WTC11 (cell line): Measurements from ENCODE around the gene RGS1. TPM values are rescaled to one million over a fixed set of nuclear protein-coding genes. Genes with fewer than 3 reads are reported as not detected.

Experiments used
- ATAC-seq: fragments of 200-7000 bp; cut with Tn5 transposase; 2 replicates; pipeline ENCODE4 v1.10.0; 2021; ENCODE audit warnings: mild to moderate bottlenecking, moderate library complexity
- CTCF ChIA-PET: fragments of 300-600 bp; sonication (Branson Sonifier 250); formaldehyde crosslinking; loops from one replicate; lab custom pipeline; 2021; ENCODE audit warnings: antibody characterized with exemption; lab: Charles Lee
- POLR2A ChIA-PET: fragments of 350-600 bp; sonication (Branson Sonifier 250); formaldehyde crosslinking; loops from one replicate; lab custom pipeline; 2021; ENCODE audit warnings: antibody characterized with exemption; lab: Charles Lee
- DNase-seq: peaks from one replicate; pipeline ENCODE4 v3.0.0; 2021; ENCODE audit warnings: low spot score
- H3K27ac Mint-ChIP-seq: 2 replicates; pipeline ENCODE4 v1.8.0; 2021; ENCODE audit warnings: mixed read lengths
- H3K27me3 Mint-ChIP-seq: 2 replicates; pipeline ENCODE4 v1.8.0; 2021; ENCODE audit warnings: low read depth, mild to moderate bottlenecking, moderate library complexity, mixed read lengths
- H3K36me3 Mint-ChIP-seq: 2 replicates; pipeline ENCODE4 v1.8.0; 2021; ENCODE audit warnings: mixed read lengths
- H3K4me1 Mint-ChIP-seq: 2 replicates; pipeline ENCODE4 v1.8.0; 2022; ENCODE audit warnings: mixed read lengths
- H3K4me3 Mint-ChIP-seq: 2 replicates; pipeline ENCODE4 v1.8.0; 2021; ENCODE audit warnings: mild to moderate bottlenecking, moderate library complexity, mixed read lengths
- H3K9me3 Mint-ChIP-seq: 2 replicates; pipeline ENCODE4 v1.8.0; 2021; ENCODE audit warnings: mixed read lengths
- CREB1 ChIP-seq: sonication (generic); formaldehyde crosslinking; IDR thresholded peaks from 2 replicates; pipeline ENCODE4 v1.8.0; 2023; ENCODE audit warnings: mild to moderate bottlenecking, missing genetic modification reagents
- ELF4 ChIP-seq: sonication (generic); formaldehyde crosslinking; IDR thresholded peaks from 2 replicates; pipeline ENCODE4 v1.8.1; 2022; ENCODE audit warnings: low read depth, mild to moderate bottlenecking, moderate library complexity, missing genetic modification reagents
- ESRRA ChIP-seq: sonication (generic); formaldehyde crosslinking; IDR thresholded peaks from 2 replicates; pipeline ENCODE4 v1.8.1; 2022; ENCODE audit warnings: mild to moderate bottlenecking, missing genetic modification reagents, borderline replicate concordance
- GRHL2 ChIP-seq: fragments of 250-450 bp; sonication (Bioruptor Pico); IDR thresholded peaks from 2 replicates; pipeline ENCODE4 v1.8.0; 2022; ENCODE audit warnings: mild to moderate bottlenecking, moderate library complexity; ENCODE audit not compliant: insufficient replicate concordance, severe bottlenecking
- HMGXB4 ChIP-seq: sonication (generic); formaldehyde crosslinking; IDR thresholded peaks from 2 replicates; pipeline ENCODE4 v1.8.1; 2023; ENCODE audit warnings: mild to moderate bottlenecking, moderate library complexity, missing genetic modification reagents
- JAZF1 ChIP-seq: fragments of 250-450 bp; sonication (Bioruptor Pico); IDR thresholded peaks from 2 replicates; pipeline ENCODE4 v1.9.0; 2021; ENCODE audit warnings: moderate library complexity, mild to moderate bottlenecking, inconsistent platforms
- MYBL2 ChIP-seq: sonication (generic); formaldehyde crosslinking; IDR thresholded peaks from 2 replicates; pipeline ENCODE4 v1.8.1; 2023; ENCODE audit warnings: mild to moderate bottlenecking, moderate library complexity, missing genetic modification reagents
- OVOL2 ChIP-seq: fragments of 250-450 bp; sonication (Bioruptor Pico); IDR thresholded peaks from 2 replicates; pipeline ENCODE4 v1.9.0; 2021; ENCODE audit warnings: mild to moderate bottlenecking, borderline replicate concordance
- PRRX2 ChIP-seq: fragments of 250-450 bp; sonication (Bioruptor Pico); IDR thresholded peaks from 2 replicates; pipeline ENCODE4 v1.8.0; 2021; ENCODE audit warnings: mild to moderate bottlenecking
- RORB ChIP-seq: fragments of 250-450 bp; sonication (Bioruptor Pico); IDR thresholded peaks from 2 replicates; pipeline ENCODE4 v1.9.0; 2021; ENCODE audit warnings: mild to moderate bottlenecking
- SMAD4 ChIP-seq: sonication (generic); formaldehyde crosslinking; IDR thresholded peaks from 2 replicates; pipeline ENCODE4 v1.8.0; 2022; ENCODE audit warnings: mild to moderate bottlenecking, missing genetic modification reagents
- USF2 ChIP-seq: sonication (generic); formaldehyde crosslinking; IDR thresholded peaks from 2 replicates; pipeline ENCODE4 v1.8.1; 2023; ENCODE audit warnings: mild to moderate bottlenecking, missing genetic modification reagents, moderate library complexity
- ZNF219 ChIP-seq: sonication (generic); formaldehyde crosslinking; IDR thresholded peaks from 2 replicates; pipeline ENCODE4 v1.8.0; 2023; ENCODE audit warnings: missing genetic modification reagents, mild to moderate bottlenecking, borderline replicate concordance
- ZNF232 ChIP-seq: sonication (generic); formaldehyde crosslinking; IDR thresholded peaks from 2 replicates; pipeline ENCODE4 v1.8.0; 2022; ENCODE audit warnings: mild to moderate bottlenecking, missing genetic modification reagents
- total RNA-seq: library from RNA; stranded (reverse); gene quantifications from 3 replicates; pipeline ENCODE4 v1.2.3, GENCODE V29; 2021
- TF ChIP-seq, protein P1 (sequence below): sonication (generic); formaldehyde crosslinking; IDR thresholded peaks from 2 replicates; pipeline ENCODE4 v1.8.1; 2022; ENCODE audit warnings: low read depth, missing genetic modification reagents, borderline replicate concordance
- TF ChIP-seq, protein P2 (sequence below): sonication (generic); formaldehyde crosslinking; IDR thresholded peaks from 2 replicates; pipeline ENCODE4 v1.8.1; 2022; ENCODE audit warnings: missing genetic modification reagents, borderline replicate concordance
- TF ChIP-seq, protein P3 (sequence below): sonication (generic); formaldehyde crosslinking; IDR thresholded peaks from 2 replicates; pipeline ENCODE4 v1.8.0; 2023; ENCODE audit warnings: mild to moderate bottlenecking, missing genetic modification reagents
- TF ChIP-seq, protein P4 (sequence below): fragments of 250-450 bp; sonication (Bioruptor Pico); conservative IDR thresholded peaks from 2 replicates; pipeline ENCODE4 v1.9.0; 2021; ENCODE audit warnings: mild to moderate bottlenecking
- TF ChIP-seq, protein P5 (sequence below): sonication (generic); formaldehyde crosslinking; IDR thresholded peaks from 2 replicates; pipeline ENCODE4 v1.8.0; 2022; ENCODE audit warnings: mild to moderate bottlenecking, missing genetic modification reagents

The RGS1 gene
- total RNA-seq, 1 experiment from 2014 or later, result 0.22 TPM

DNA sequence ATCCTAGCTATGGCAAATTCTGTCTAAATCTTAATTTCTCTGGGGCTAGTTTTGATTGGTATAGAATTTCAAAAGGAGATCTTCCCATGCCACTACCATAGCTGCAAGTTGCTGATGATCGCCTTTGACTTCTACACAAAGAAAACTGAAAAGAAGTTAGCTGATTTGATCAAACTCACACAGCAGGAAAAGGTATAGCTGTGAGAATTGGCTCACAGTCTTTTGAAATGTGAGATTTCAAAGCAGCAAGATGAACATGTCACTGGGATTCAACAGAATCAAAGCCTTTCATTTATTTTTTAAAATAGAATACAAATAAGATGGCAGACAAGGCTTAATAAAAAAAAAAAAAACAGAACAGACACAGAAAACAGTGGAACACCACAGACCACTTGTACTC lies 7.5 kb upstream of the RGS1 start:
- H3K9me3 Mint-ChIP-seq, result peaks cover 17% of the 10 kb centered on the region
- no peak overlapping the region for H3K4me3 Mint-ChIP-seq
- ChIA-PET POLR2A (no interaction called here), CTCF (no interaction called here)
- TF ChIP-seq OVOL2 (CRISPR knock-in tag) (no peak), ZNF219 (CRISPR knock-in tag) (no peak), USF2 (CRISPR knock-in tag) (no peak), GRHL2 (CRISPR knock-in tag) (no peak), ELF4 (CRISPR knock-in tag) (no peak), HMGXB4 (CRISPR knock-in tag) (no peak), CREB1 (no peak), SMAD4 (no peak), ESRRA (no peak), MYBL2 (CRISPR knock-in tag) (no peak), JAZF1 (CRISPR knock-in tag) (no peak), PRRX2 (no peak), ZNF232 (no peak), RORB (CRISPR knock-in tag) (no peak)
- TF ChIP-seq, protein P1, sequence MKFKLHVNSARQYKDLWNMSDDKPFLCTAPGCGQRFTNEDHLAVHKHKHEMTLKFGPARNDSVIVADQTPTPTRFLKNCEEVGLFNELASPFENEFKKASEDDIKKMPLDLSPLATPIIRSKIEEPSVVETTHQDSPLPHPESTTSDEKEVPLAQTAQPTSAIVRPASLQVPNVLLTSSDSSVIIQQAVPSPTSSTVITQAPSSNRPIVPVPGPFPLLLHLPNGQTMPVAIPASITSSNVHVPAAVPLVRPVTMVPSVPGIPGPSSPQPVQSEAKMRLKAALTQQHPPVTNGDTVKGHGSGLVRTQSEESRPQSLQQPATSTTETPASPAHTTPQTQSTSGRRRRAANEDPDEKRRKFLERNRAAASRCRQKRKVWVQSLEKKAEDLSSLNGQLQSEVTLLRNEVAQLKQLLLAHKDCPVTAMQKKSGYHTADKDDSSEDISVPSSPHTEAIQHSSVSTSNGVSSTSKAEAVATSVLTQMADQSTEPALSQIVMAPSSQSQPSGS (CRISPR knock-in tag), result no peak
- TF ChIP-seq, protein P2, sequence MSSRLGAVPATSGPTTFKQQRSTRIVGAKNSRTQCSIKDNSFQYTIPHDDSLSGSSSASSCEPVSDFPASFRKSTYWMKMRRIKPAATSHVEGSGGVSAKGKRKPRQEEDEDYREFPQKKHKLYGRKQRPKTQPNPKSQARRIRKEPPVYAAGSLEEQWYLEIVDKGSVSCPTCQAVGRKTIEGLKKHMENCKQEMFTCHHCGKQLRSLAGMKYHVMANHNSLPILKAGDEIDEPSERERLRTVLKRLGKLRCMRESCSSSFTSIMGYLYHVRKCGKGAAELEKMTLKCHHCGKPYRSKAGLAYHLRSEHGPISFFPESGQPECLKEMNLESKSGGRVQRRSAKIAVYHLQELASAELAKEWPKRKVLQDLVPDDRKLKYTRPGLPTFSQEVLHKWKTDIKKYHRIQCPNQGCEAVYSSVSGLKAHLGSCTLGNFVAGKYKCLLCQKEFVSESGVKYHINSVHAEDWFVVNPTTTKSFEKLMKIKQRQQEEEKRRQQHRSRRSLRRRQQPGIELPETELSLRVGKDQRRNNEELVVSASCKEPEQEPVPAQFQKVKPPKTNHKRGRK (CRISPR knock-in tag), result no peak
- TF ChIP-seq, protein P3, sequence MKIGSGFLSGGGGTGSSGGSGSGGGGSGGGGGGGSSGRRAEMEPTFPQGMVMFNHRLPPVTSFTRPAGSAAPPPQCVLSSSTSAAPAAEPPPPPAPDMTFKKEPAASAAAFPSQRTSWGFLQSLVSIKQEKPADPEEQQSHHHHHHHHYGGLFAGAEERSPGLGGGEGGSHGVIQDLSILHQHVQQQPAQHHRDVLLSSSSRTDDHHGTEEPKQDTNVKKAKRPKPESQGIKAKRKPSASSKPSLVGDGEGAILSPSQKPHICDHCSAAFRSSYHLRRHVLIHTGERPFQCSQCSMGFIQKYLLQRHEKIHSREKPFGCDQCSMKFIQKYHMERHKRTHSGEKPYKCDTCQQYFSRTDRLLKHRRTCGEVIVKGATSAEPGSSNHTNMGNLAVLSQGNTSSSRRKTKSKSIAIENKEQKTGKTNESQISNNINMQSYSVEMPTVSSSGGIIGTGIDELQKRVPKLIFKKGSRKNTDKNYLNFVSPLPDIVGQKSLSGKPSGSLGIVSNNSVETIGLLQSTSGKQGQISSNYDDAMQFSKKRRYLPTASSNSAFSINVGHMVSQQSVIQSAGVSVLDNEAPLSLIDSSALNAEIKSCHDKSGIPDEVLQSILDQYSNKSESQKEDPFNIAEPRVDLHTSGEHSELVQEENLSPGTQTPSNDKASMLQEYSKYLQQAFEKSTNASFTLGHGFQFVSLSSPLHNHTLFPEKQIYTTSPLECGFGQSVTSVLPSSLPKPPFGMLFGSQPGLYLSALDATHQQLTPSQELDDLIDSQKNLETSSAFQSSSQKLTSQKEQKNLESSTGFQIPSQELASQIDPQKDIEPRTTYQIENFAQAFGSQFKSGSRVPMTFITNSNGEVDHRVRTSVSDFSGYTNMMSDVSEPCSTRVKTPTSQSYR (CRISPR knock-in tag), result no peak
- TF ChIP-seq, protein P4, sequence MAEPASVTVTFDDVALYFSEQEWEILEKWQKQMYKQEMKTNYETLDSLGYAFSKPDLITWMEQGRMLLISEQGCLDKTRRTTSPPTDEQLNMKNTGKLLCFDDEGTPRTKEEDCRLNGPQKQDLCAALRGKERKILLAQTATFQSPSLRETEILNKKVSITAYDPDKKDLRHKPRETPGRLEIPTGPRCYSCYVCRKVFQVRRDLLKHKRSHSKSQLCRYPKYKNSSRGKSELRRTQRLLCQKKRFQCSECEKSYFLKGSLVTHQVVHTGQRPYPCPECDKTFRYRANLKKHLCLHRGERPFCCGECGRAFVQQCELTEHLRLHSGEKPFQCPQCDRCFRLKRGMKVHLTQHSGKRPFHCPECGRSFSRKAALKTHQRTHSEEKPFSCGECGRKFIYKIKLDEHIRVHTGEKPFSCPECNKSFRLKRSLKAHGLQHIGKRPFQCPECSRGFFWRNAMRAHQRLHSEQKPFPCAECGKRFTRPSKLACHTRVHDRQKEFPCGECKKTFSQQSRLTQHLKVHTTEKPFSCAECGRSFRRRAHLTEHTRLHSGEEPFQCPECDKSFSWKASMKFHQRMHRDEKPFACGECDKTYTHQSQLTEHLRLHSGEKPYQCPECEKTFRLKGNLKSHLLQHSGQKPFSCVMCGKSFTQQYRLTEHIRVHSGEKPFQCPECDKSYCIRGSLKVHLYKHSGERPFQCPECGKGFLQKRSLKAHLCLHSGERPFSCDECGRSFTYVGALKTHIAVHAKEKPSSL, result no peak
- TF ChIP-seq, protein P5, sequence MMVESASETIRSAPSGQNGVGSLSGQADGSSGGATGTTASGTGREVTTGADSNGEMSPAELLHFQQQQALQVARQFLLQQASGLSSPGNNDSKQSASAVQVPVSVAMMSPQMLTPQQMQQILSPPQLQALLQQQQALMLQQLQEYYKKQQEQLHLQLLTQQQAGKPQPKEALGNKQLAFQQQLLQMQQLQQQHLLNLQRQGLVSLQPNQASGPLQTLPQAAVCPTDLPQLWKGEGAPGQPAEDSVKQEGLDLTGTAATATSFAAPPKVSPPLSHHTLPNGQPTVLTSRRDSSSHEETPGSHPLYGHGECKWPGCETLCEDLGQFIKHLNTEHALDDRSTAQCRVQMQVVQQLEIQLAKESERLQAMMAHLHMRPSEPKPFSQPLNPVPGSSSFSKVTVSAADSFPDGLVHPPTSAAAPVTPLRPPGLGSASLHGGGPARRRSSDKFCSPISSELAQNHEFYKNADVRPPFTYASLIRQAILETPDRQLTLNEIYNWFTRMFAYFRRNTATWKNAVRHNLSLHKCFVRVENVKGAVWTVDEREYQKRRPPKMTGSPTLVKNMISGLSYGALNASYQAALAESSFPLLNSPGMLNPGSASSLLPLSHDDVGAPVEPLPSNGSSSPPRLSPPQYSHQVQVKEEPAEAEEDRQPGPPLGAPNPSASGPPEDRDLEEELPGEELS (CRISPR knock-in tag), result no peak
- peaks cover 7% of the 10 kb centered on the region for H3K4me1 Mint-ChIP-seq
- ATAC-seq, result no peak
- H3K27me3 Mint-ChIP-seq, result no peaks in the 10 kb centered on the region
- no peak for DNase-seq
- peaks cover 7% of the 10 kb centered on the region; the same call in 1 of the 2 replicates for H3K36me3 Mint-ChIP-seq
- H3K27ac Mint-ChIP-seq, result no peak overlapping the region
